ENCODE data around the gene TMEM87B. TPM values are rescaled to one million over a fixed set of nuclear protein-coding genes. Genes with fewer than 3 reads are reported as not detected.

Gene TMEM87B
- total and polyA plus RNA-seq, 11 donors, result 3.1 to 18.5 (median 7.9) TPM

DNA sequence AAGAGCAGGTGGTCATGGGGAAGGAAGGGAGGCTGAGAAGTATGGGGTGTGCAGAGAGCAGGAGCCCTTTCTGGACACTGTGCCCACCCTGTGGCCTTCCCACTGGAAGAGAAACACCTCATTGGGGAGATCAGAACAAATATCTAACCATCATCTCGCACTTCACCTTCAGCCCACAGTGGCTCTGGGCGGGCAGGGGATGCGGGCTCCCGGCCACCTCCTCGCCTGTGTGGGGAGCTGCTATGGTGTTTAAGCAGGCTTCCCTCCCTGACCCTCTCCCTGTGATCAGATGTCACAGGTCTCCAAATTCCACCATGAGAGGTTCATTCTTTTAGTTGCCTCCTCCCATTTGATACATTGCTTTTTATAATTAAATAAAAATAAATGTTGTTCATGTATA lies 88.1 kb downstream of the TMEM87B start:
- Histone ChIP-seq H3K4me1 (peaks cover 0 to 10% (median 2%) of the 10 kb centered on the region in 12 donors), H3K27ac (no peak overlapping the region), H3K4me3 (no peak overlapping the region), H3K9me3 (no peaks in the 10 kb centered on the region), H3K36me3 (no peaks in the 10 kb centered on the region), H3K27me3 (peaks cover 0 to 4% (median 0%) of the 10 kb centered on the region in 9 donors)
- DNase-seq (no peak), ATAC-seq (no peak)
- 92 to 95% (median 93%) methylated on average over 5 of the region's 5 CpGs for WGBS, 4 donors
- TF ChIP-seq POLR2A (IDR thresholded peaks at IDR 0.05), result no peak
- TF ChIP-seq CTCF (IDR thresholded peaks at IDR 0.05), result no peak
- intact Hi-C loops (cut with DNase I), result loop anchor here in 1 of 10 donors (10.0 kb wide), 1 partner anchor 102 kb away; no protein-coding TSS in a partner anchor

- H3K4me1 ChIP-seq, result peaks cover 0 to 16% (median 4%) of the 10 kb centered on the region in 12 donors
- no peak for TF ChIP-seq CTCF (IDR thresholded peaks at IDR 0.05)
- no peak for TF ChIP-seq POLR2A (IDR thresholded peaks at IDR 0.05)
- no peak for DNase-seq
- H3K27me3 ChIP-seq, result peaks cover 0 to 4% (median 0%) of the 10 kb centered on the region in 9 donors
- intact Hi-C loops (cut with DNase I), result loop anchor here in 1 of 10 donors (10.0 kb wide), 1 partner anchor 100 kb away; no protein-coding TSS in a partner anchor
- no peaks in the 10 kb centered on the region for H3K9me3 ChIP-seq
- ATAC-seq, result no peak
- no peaks in the 10 kb centered on the region for H3K36me3 ChIP-seq
- no peak overlapping the region for H3K4me3 ChIP-seq
- WGBS, 4 donors, result 94 to 98% (median 95%) methylated on average over 6 of the region's 6 CpGs
- H3K27ac ChIP-seq, result no peak overlapping the region
Measured at GRCh38 chr2:112144966-112145365, 89.9 kb downstream of the TMEM87B start.

DNA sequence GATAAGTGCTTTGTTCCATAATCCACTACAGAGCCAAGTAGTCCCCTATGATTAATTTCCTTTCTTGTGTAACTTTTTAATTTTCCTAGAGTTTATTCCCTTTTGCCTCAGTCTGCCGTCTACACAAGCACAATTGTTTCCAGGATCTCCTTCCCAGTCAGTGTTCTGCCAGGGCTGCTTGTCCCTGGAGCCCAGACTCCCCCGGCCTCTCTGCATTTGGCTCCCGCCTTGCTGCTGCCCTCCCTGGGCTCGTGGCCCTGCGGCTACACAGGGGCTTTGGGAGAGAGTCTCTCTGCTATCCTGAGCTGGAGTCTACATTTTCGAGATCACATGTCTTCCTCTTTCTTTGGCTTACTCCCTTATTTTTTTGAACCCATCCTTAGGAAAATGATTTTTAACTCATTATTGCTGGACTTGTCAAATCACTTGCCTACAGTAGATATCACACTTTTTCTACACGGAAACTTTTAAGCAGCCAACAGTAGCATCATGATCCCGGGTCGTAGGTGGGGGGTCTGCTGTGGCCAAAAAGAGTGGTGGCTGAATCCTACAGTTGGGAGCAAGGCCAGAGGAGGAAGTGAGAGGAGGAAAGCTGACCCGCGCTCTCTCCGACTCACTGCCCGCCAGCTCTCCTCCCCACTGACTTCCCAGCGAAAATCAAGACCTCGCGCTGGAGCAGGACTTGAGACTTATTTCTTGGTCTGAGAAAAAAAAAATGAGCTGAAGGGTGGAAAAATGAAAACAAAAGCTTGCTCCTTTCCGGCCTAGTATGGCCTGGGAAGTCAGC lies 92.5 kb downstream of the TMEM87B start:
- TF ChIP-seq POLR2A (IDR thresholded peaks at IDR 0.05) (no peak), CTCF (IDR thresholded peaks at IDR 0.05) (no peak)
- intact Hi-C loops (cut with DNase I), result loop anchor here in 1 of 10 donors (10.0 kb wide), 1 partner anchor 97 kb away; no protein-coding TSS in a partner anchor
- Histone ChIP-seq H3K27ac (peak overlapping the region in 9 of 12 donors; percentile 2 to 76 (median 56)), H3K36me3 (no peaks in the 10 kb centered on the region), H3K9me3 (no peaks in the 10 kb centered on the region), H3K4me3 (peak overlapping the region in 2 of 12 donors; percentile 18 to 21), H3K27me3 (no peaks in the 10 kb centered on the region), H3K4me1 (peaks cover 0 to 19% (median 2%) of the 10 kb centered on the region in 12 donors)
- DNase-seq (peak in 3 of 5 donors; percentile 35 to 43 (median 41)), ATAC-seq (peak in 3 of 4 donors; percentile 49 to 70 (median 57))
- 63 to 71% (median 70%) methylated on average over 17 of the region's 17 CpGs for WGBS, 4 donors

DNA sequence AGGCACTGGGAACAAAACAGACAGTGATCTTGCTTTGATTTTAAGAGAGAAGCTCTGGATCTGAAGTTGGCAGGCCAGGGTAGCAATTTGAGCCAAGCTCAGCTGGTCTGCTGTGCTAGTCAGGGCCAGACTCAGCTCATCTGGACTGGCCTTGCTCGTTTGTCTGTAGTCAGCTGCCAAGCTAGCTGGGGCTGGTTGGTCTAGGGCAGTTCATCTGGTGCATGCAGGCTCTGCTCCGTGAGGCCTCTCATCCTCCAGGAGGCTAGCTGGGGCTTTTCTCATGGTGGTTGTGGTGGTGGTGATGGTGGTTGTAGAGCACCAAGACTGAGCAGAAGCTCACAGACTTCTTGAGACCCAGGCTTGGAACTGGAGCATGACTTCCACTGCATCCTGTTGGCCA lies 93.4 kb downstream of the TMEM87B start:
- Histone ChIP-seq H3K4me3 (no peak overlapping the region), H3K36me3 (no peaks in the 10 kb centered on the region), H3K9me3 (no peaks in the 10 kb centered on the region), H3K27ac (peak overlapping the region in 6 of 12 donors; percentile 37 to 76 (median 57)), H3K27me3 (no peaks in the 10 kb centered on the region), H3K4me1 (peaks cover 0 to 19% (median 2%) of the 10 kb centered on the region in 12 donors)
- DNase-seq (no peak), ATAC-seq (no peak)
- 86 to 100% (median 87%) methylated on average over 2 of the region's 2 CpGs for WGBS, 4 donors
- intact Hi-C loops (cut with DNase I), result loop anchor here in 1 of 10 donors (10.0 kb wide), 1 partner anchor 96 kb away; no protein-coding TSS in a partner anchor
- TF ChIP-seq POLR2A (IDR thresholded peaks at IDR 0.05) (no peak), CTCF (IDR thresholded peaks at IDR 0.05) (no peak)

Data from heart left ventricle (tissue), 16 donors.